Retinal pigment epithelial cell (primary cell): Measurements from ENCODE around the gene SEMA5A.

Source experiments
- DNase-seq: peaks from one replicate; pipeline ENCODE4 v3.0.0-alpha.2; 2010; ENCODE audit warnings: low read depth
- H3K4me3 ChIP-seq: 2 replicates; pipeline ENCODE4 v1.5.1; 2011; ENCODE audit warnings: mild to moderate bottlenecking, low read length, control low read depth, moderate library complexity
- CTCF ChIP-seq: conservative IDR thresholded peaks from 2 replicates; pipeline ENCODE4 v1.5.1; 2011; ENCODE audit warnings: low read depth, low read length, control low read depth, inconsistent platforms

The SEMA5A gene

GRCh38 chr5:9540791-9541190 is 5.1 kb downstream of the SEMA5A start:
- DNase-seq: no peak
- no peak for TF ChIP-seq CTCF
- no peak overlapping the region for H3K4me3 ChIP-seq

- no peak for DNase-seq
Measured at GRCh38 chr5:9538504-9538903, 7.4 kb downstream of the SEMA5A start.

GRCh38 chr5:9537223-9538141 is 8.4 kb downstream of the SEMA5A start:
- no peak for TF ChIP-seq CTCF
- no peak for DNase-seq
- no peak overlapping the region for H3K4me3 ChIP-seq

More at GRCh38 chr5:9538504-9538903, 7.4 kb downstream of the SEMA5A start:
- TF ChIP-seq CTCF: no peak
- H3K4me3 ChIP-seq: no peak overlapping the region

- no peak for TF ChIP-seq CTCF
- no peak for DNase-seq
- no peak overlapping the region for H3K4me3 ChIP-seq
Measured at GRCh38 chr5:9536717-9537116, 9.2 kb downstream of the SEMA5A start.

GRCh38 chr5:9534881-9535517 is 10.9 kb downstream of the SEMA5A start:
- no peak for DNase-seq
- no peak for TF ChIP-seq CTCF
- no peak overlapping the region for H3K4me3 ChIP-seq

GRCh38 chr5:9533562-9534364 is 12.1 kb downstream of the SEMA5A start:
- H3K4me3 ChIP-seq: no peak overlapping the region
- TF ChIP-seq CTCF: no peak
- no peak for DNase-seq
